HG03064 (cell line): ENCODE data around the gene KCNH3.
"Not testable (repeated sequence)": the region's sequence is repeated elsewhere in the genome, so short reads cannot be mapped to it uniquely, and the experiment has no call there.

Experiments used
- ATAC-seq: cut with Tn5 transposase; IDR thresholded peaks from one replicate; pipeline ENCODE4 v1.9.1; 2021; ENCODE audit warnings: low read depth; ENCODE audit not compliant: unreplicated experiment

KCNH3 gene, protein sequence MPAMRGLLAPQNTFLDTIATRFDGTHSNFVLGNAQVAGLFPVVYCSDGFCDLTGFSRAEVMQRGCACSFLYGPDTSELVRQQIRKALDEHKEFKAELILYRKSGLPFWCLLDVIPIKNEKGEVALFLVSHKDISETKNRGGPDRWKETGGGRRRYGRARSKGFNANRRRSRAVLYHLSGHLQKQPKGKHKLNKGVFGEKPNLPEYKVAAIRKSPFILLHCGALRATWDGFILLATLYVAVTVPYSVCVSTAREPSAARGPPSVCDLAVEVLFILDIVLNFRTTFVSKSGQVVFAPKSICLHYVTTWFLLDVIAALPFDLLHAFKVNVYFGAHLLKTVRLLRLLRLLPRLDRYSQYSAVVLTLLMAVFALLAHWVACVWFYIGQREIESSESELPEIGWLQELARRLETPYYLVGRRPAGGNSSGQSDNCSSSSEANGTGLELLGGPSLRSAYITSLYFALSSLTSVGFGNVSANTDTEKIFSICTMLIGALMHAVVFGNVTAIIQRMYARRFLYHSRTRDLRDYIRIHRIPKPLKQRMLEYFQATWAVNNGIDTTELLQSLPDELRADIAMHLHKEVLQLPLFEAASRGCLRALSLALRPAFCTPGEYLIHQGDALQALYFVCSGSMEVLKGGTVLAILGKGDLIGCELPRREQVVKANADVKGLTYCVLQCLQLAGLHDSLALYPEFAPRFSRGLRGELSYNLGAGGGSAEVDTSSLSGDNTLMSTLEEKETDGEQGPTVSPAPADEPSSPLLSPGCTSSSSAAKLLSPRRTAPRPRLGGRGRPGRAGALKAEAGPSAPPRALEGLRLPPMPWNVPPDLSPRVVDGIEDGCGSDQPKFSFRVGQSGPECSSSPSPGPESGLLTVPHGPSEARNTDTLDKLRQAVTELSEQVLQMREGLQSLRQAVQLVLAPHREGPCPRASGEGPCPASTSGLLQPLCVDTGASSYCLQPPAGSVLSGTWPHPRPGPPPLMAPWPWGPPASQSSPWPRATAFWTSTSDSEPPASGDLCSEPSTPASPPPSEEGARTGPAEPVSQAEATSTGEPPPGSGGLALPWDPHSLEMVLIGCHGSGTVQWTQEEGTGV

GRCh38 chr12:49538510-49539403 is at the start of gene KCNH3:
Gene KCNH3, plus strand, starts transcription at chr12:49539030. Its CDS starts 387 bp downstream, at chr12:49539417.
- ATAC-seq, result peak; percentile 47

- ATAC-seq, result no peak
Measured at GRCh38 chr12:49489154-49489553, 49.7 kb upstream of the KCNH3 start.

DNA sequence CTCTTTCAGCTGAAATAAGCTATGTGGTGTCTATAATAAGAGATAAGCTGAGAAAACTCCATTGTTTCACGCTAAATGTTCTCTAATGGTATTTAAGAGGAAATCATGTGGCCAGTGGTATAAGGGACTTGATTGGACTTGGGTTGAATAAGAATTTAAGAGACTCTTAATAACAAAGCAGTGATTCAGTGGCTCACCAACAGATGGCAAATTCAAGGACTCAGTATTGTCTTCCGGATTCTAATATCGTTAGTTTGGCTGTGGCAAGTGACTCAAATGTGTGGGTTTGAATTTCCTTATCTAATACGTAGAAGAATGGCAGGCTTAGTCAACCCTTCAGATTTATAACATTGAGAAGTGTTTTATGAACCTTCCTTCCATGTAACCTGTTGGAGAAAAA is 49.1 kb upstream of the KCNH3 start:
- no peak for ATAC-seq

DNA sequence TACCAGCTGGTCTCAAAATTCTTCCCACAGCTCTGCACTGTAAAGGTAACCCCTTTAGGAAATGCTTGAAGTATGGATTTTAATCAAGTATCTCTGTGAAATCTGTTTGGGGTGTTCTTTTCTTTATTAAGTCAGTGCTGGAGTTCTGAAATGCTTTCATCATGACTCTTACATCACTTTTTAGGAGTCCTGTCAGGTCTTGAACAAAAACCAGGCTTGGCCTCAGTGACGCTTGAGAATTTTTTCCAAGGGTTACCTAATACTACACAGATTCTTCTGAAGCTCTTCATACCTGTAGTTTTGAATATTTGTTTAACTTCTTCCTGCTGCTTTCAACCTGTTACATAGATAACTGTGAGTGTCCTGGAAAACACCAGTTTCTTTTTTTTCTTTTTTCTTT is 47.0 kb upstream of the KCNH3 start:
- no peak for ATAC-seq

DNA sequence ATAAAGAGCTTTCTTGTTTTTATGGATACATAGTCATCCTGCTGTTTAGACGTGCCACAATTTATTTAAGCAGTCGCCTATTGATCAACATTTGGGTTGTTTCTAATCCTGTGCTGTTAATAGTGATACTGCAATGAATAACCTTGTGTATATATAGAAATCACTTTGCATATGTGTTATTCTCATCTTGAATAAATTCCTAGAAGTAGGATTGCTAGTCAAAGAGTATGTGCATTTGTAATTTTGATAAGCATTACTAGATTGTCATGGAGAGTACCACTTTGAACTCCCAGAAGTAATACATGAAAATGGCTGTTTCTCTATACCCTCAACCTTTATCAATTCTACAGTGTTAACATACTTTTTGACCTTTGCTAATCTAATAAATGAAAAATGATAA is 44.9 kb upstream of the KCNH3 start:
- no peak for ATAC-seq

DNA sequence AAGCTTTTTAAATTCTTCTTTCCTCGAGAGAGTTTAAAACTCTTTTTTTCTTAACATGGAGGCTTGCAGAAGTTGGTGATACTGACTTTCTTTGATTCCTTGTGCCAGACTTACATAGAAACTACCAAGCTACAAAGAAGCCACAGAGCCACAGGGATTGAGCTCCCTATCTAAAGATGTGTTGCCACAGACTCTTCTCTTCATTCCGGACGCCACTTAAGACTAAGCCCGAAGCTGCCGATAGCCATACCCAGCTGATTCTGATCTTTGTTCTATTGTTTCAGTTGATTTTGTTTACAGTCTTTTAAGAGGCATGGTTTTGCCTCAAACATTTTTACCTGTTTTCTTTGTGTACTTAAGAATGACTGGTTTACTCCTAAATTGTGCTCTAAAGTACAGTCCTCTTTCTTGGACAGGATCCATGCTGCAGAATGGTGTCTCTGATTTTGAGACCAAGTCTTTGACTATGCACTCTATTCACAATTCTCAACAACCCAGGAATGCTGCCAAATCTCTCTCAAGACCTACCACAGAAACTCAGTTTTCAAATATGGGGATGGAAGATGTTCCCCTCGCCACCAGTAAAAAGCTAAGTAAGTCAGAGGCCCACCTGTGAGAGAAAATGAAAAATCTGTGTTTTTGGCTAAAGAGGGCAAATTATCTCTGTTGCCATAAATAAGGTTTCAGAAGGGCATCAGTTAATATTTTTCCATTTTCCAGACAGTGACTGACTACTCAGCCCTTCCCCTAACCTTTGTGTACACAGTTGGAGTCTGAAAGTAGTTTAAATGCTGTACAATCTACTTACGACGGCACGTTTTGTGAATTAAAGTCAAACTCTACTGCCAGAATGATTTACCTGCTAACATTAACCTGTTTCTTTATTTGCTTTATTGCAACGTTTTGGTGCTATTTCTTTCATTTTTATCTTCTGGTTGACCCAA is 42.1 kb upstream of the KCNH3 start:
- ATAC-seq, result no peak

- ATAC-seq, result no peak
Measured at GRCh38 chr12:49501895-49502294, 36.9 kb upstream of the KCNH3 start.

DNA sequence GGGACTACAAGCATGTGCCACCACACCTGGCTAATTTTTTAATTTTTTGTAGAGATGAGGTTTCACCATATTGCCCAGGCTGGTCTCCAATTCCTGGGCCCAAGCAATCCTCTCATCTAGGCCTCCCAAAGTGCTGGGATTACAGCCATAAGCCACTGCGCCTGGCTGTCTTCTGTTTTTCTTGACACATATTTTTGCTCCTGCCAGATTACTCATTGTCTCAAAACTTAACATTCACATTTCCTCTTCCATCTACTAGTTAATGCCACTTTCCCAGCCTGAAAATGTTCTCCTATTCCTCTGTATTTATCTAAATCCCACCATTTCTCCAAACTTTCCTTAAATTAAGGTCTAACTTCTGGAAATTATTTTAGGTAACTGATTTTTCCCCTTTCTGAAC is 36.2 kb upstream of the KCNH3 start:
- ATAC-seq, result no peak

- ATAC-seq, result no peak
Measured at GRCh38 chr12:49503674-49504180, 35.1 kb upstream of the KCNH3 start.

DNA sequence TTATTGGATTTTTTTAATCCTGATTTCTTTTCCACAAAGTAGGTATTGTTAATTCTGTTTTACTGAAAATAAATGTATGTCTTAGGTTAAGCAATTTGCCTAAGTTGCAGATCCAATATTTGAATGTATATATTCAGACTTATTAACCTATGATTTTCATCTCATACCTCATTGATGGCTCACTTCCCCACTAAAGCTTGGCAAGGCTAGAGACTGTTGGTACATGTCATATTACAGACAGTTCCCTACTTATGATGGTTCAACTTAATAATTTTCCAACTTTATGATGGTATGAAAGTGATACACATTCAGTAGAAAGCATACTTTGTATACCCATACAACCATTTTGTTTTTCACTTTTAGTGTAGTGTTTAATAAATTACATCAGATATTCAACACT is 33.2 kb upstream of the KCNH3 start:
- ATAC-seq, result no peak

GRCh38 chr12:49507139-49507538 is 31.7 kb upstream of the KCNH3 start:
- no peak for ATAC-seq

DNA sequence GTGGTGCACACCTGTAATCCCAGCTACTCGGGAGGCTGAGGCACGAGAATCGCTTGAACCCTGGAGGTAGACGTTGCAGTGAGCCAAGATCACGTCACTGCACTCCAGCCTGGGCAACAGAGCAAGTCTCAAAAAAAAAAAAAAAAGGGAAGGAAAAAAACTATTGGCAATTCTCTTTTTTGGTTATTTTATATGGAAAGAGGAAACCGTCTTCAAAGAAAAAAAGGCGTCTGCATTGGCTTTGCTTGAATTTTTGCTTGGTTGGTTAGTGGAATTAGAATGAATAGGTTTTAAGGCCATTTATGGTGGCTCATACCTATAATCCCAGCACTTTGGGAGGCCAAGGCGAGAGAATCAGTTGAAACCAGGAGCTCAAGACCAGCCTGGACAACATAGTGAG is 29.1 kb upstream of the KCNH3 start:
- ATAC-seq, result not testable (repeated sequence)

DNA sequence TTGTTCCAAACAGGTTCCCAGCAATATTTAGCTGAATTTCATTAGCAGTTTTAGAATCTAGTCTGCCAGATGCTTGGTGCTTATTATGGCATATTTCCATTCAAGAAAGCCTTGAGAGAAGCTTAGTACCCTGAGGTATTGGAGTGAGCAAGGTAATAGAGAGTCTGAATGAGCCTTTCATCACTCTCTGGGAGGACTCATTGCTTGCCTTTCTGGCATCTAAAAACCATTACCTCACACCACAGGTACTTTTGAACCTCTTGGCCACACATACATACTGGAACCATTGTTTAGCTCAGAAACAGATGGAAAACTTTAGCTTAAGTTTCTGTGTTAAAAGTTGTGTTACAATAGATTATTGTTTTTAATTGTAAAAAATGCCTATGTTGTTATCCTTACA is 27.4 kb upstream of the KCNH3 start:
- no peak for ATAC-seq

DNA sequence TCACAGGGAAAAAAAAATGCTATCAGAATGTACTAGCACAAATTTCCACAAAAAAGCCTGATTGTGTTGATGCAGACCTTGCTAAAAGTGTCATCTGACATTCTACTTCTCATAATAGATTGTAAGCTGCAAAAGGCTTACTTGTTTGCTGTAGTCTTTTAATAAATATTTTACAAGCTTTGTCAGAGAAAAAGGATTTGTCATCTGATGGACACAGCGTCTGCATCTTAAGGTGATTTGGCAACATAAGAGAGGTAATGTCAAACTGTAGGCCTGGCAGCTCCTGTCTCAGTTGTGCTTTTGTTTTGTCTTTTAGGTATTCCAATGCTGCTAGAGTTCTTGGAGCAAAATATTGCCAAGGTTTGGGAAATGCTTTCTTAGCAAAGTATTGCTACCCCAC is 26.3 kb upstream of the KCNH3 start:
- no peak for ATAC-seq

- ATAC-seq, result no peak
Measured at GRCh38 chr12:49515266-49515665, 23.6 kb upstream of the KCNH3 start.

- no peak for ATAC-seq
Measured at GRCh38 chr12:49518914-49519573, 19.8 kb upstream of the KCNH3 start.

DNA sequence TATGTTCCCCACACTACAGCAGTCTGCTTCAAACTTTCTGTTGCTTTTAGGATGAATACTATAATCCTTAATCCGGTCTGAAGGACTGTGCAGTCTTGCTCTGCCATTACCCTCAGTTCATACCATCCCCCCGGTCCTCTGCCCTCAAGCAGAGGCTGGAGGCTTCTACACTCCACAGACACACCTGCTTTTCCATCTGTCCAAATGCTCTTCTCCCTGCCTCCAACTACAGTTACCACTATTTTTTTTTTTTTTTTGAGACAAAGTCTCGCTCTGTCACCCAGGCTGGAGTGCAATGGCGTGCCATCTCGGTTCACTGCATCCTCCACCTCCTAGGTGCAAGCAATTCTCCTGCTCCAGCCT is 19.3 kb upstream of the KCNH3 start:
- ATAC-seq, result no peak

GRCh38 chr12:49521389-49521788 is 17.4 kb upstream of the KCNH3 start:
- ATAC-seq, result no peak
